ENCODE results near the gene ADGRF1. TPM values are rescaled to one million over a fixed set of nuclear protein-coding genes. Genes with fewer than 3 reads are reported as not detected.

Gene ADGRF1
- total RNA-seq, 2 donors from 2014 or later = not detected

GRCh38 chr6:46973029-46973428, 69.1 kb downstream of the ADGRF1 start:
- peaks cover 7% of the 10 kb centered on the region for H3K27me3 Mint-ChIP-seq
- DNase-seq = no peak
- H3K27ac Mint-ChIP-seq = no peak overlapping the region
- ATAC-seq = no peak
- H3K4me1 Mint-ChIP-seq = no peaks in the 10 kb centered on the region
- no peak overlapping the region for H3K4me3 Mint-ChIP-seq
- H3K9me3 ChIP-seq (ENCODE audit: control insufficient read depth, low read length, poor library complexity, severe bottlenecking) = no peaks in the 10 kb centered on the region
- no peaks in the 10 kb centered on the region for H3K36me3 Mint-ChIP-seq (ENCODE audit: low read depth)

GRCh38 chr6:46972531-46972930, 69.6 kb downstream of the ADGRF1 start:
- H3K4me3 Mint-ChIP-seq = no peak overlapping the region
- H3K27me3 Mint-ChIP-seq = peaks cover 7% of the 10 kb centered on the region
- ATAC-seq = no peak
- H3K4me1 Mint-ChIP-seq = no peaks in the 10 kb centered on the region
- H3K27ac Mint-ChIP-seq = no peak overlapping the region
- no peak for DNase-seq
- H3K9me3 ChIP-seq (ENCODE audit: control insufficient read depth, low read length, poor library complexity, severe bottlenecking) = no peaks in the 10 kb centered on the region
- no peaks in the 10 kb centered on the region for H3K36me3 Mint-ChIP-seq (ENCODE audit: low read depth)

GRCh38 chr6:46969206-46969605, 72.9 kb downstream of the ADGRF1 start:
- H3K27me3 Mint-ChIP-seq = peaks cover 11% of the 10 kb centered on the region
- no peaks in the 10 kb centered on the region for H3K9me3 ChIP-seq (ENCODE audit: control insufficient read depth, low read length, poor library complexity, severe bottlenecking)
- DNase-seq (no peak), ATAC-seq (no peak)
- H3K4me1 Mint-ChIP-seq = no peaks in the 10 kb centered on the region
- H3K4me3 Mint-ChIP-seq = no peak overlapping the region
- no peaks in the 10 kb centered on the region for H3K36me3 Mint-ChIP-seq (ENCODE audit: low read depth)
- no peak overlapping the region for H3K27ac Mint-ChIP-seq

GRCh38 chr6:46967826-46968349, 74.2 kb downstream of the ADGRF1 start:
- no peaks in the 10 kb centered on the region for H3K9me3 ChIP-seq (ENCODE audit: control insufficient read depth, low read length, poor library complexity, severe bottlenecking)
- peaks cover 11% of the 10 kb centered on the region for H3K27me3 Mint-ChIP-seq
- H3K4me3 Mint-ChIP-seq = no peak overlapping the region
- H3K4me1 Mint-ChIP-seq = no peaks in the 10 kb centered on the region
- no peak overlapping the region for H3K27ac Mint-ChIP-seq
- DNase-seq (no peak), ATAC-seq (no peak)
- no peaks in the 10 kb centered on the region for H3K36me3 Mint-ChIP-seq (ENCODE audit: low read depth)

GRCh38 chr6:46964716-46965519, 77.2 kb downstream of the ADGRF1 start:
- no peak for ATAC-seq
- H3K27me3 Mint-ChIP-seq = peaks cover 4% of the 10 kb centered on the region
- no peaks in the 10 kb centered on the region for H3K36me3 Mint-ChIP-seq (ENCODE audit: low read depth)
- no peaks in the 10 kb centered on the region for H3K9me3 ChIP-seq (ENCODE audit: control insufficient read depth, low read length, poor library complexity, severe bottlenecking)
- no peak overlapping the region for H3K4me3 Mint-ChIP-seq
- no peaks in the 10 kb centered on the region for H3K4me1 Mint-ChIP-seq
- H3K27ac Mint-ChIP-seq = no peak overlapping the region
- no peak for DNase-seq

- no peak overlapping the region for H3K4me3 Mint-ChIP-seq
- H3K4me1 Mint-ChIP-seq = no peaks in the 10 kb centered on the region
- H3K36me3 Mint-ChIP-seq (ENCODE audit: low read depth) = no peaks in the 10 kb centered on the region
- DNase-seq (no peak), ATAC-seq (no peak)
- no peaks in the 10 kb centered on the region for H3K9me3 ChIP-seq (ENCODE audit: control insufficient read depth, low read length, poor library complexity, severe bottlenecking)
- H3K27me3 Mint-ChIP-seq = peaks cover 4% of the 10 kb centered on the region
- no peak overlapping the region for H3K27ac Mint-ChIP-seq
Observed at GRCh38 chr6:46963626-46964025, 78.5 kb downstream of the ADGRF1 start.

- Mint-ChIP-seq H3K27ac (no peak overlapping the region), H3K4me1 (no peaks in the 10 kb centered on the region), H3K27me3 (peaks cover 4% of the 10 kb centered on the region), H3K36me3 (ENCODE audit: low read depth) (no peaks in the 10 kb centered on the region), H3K4me3 (no peak overlapping the region)
- H3K9me3 ChIP-seq (ENCODE audit: control insufficient read depth, low read length, poor library complexity, severe bottlenecking) = no peaks in the 10 kb centered on the region
- DNase-seq = no peak
- ATAC-seq = no peak
Observed at GRCh38 chr6:46963039-46963438, 79.1 kb downstream of the ADGRF1 start.

GRCh38 chr6:46961711-46962110, 80.4 kb downstream of the ADGRF1 start:
- Mint-ChIP-seq H3K27me3 (peaks cover 9% of the 10 kb centered on the region), H3K27ac (no peak overlapping the region), H3K36me3 (ENCODE audit: low read depth) (no peaks in the 10 kb centered on the region)

GRCh38 chr6:46961232-46961631, 80.9 kb downstream of the ADGRF1 start:
- DNase-seq (no peak), ATAC-seq (no peak)
- no peaks in the 10 kb centered on the region for H3K36me3 Mint-ChIP-seq (ENCODE audit: low read depth)
- no peak overlapping the region for H3K4me3 Mint-ChIP-seq
- no peaks in the 10 kb centered on the region for H3K4me1 Mint-ChIP-seq
- H3K9me3 ChIP-seq (ENCODE audit: control insufficient read depth, low read length, poor library complexity, severe bottlenecking) = no peaks in the 10 kb centered on the region
- no peak overlapping the region for H3K27ac Mint-ChIP-seq
- peaks cover 10% of the 10 kb centered on the region for H3K27me3 Mint-ChIP-seq

More at GRCh38 chr6:46961711-46962110, 80.4 kb downstream of the ADGRF1 start:
- Mint-ChIP-seq H3K4me3 (no peak overlapping the region), H3K4me1 (no peaks in the 10 kb centered on the region)
- no peaks in the 10 kb centered on the region for H3K9me3 ChIP-seq (ENCODE audit: control insufficient read depth, low read length, poor library complexity, severe bottlenecking)
- ATAC-seq (no peak), DNase-seq (no peak)

- H3K4me1 Mint-ChIP-seq = no peaks in the 10 kb centered on the region
- H3K27ac Mint-ChIP-seq = no peak overlapping the region
- H3K36me3 Mint-ChIP-seq (ENCODE audit: low read depth) = no peaks in the 10 kb centered on the region
- ATAC-seq (no peak), DNase-seq (no peak)
- H3K4me3 Mint-ChIP-seq = no peak overlapping the region
- H3K27me3 Mint-ChIP-seq = peaks cover 21% of the 10 kb centered on the region
- no peaks in the 10 kb centered on the region for H3K9me3 ChIP-seq (ENCODE audit: control insufficient read depth, low read length, poor library complexity, severe bottlenecking)
Observed at GRCh38 chr6:46959419-46959818, 82.7 kb downstream of the ADGRF1 start.

GRCh38 chr6:46956409-46956808, 85.7 kb downstream of the ADGRF1 start:
- no peak overlapping the region for H3K4me3 Mint-ChIP-seq
- peaks cover 44% of the 10 kb centered on the region for H3K27me3 Mint-ChIP-seq
- DNase-seq (no peak), ATAC-seq (no peak)
- no peak overlapping the region for H3K27ac Mint-ChIP-seq
- H3K4me1 Mint-ChIP-seq = no peaks in the 10 kb centered on the region
- H3K9me3 ChIP-seq (ENCODE audit: control insufficient read depth, low read length, poor library complexity, severe bottlenecking) = no peaks in the 10 kb centered on the region
- no peaks in the 10 kb centered on the region for H3K36me3 Mint-ChIP-seq (ENCODE audit: low read depth)

GRCh38 chr6:46954837-46955451, 87.2 kb downstream of the ADGRF1 start:
- no peak overlapping the region for H3K27ac Mint-ChIP-seq
- peaks cover 44% of the 10 kb centered on the region for H3K27me3 Mint-ChIP-seq
- no peak overlapping the region for H3K4me3 Mint-ChIP-seq
- H3K4me1 Mint-ChIP-seq = no peaks in the 10 kb centered on the region
- DNase-seq (no peak), ATAC-seq (no peak)
- H3K9me3 ChIP-seq (ENCODE audit: control insufficient read depth, low read length, poor library complexity, severe bottlenecking) = no peaks in the 10 kb centered on the region
- H3K36me3 Mint-ChIP-seq (ENCODE audit: low read depth) = no peaks in the 10 kb centered on the region

GRCh38 chr6:46953921-46954320, 88.2 kb downstream of the ADGRF1 start:
- no peak overlapping the region for H3K4me3 Mint-ChIP-seq

More at GRCh38 chr6:46953921-46954320, 88.2 kb downstream of the ADGRF1 start:
- no peaks in the 10 kb centered on the region for H3K9me3 ChIP-seq (ENCODE audit: control insufficient read depth, low read length, poor library complexity, severe bottlenecking)
- Mint-ChIP-seq H3K27ac (no peak overlapping the region), H3K27me3 (peaks cover 44% of the 10 kb centered on the region), H3K4me1 (no peaks in the 10 kb centered on the region), H3K36me3 (ENCODE audit: low read depth) (no peaks in the 10 kb centered on the region)
- ATAC-seq (no peak), DNase-seq (no peak)
